Measurements from ENCODE around the gene UBN2. TPM values are rescaled to one million over a fixed set of nuclear protein-coding genes. Genes with fewer than 3 reads are reported as not detected.

Gene UBN2
- total RNA-seq, 2 experiments from 2014 or later = 7.0 to 7.6 TPM

- no peak for TF ChIP-seq CTCF (IDR thresholded peaks at IDR 0.05)
- intact Hi-C loops (cut with micrococcal nuclease) = loop anchor here (5.0 to 10.0 kb wide), 2 partner anchors 234 to 326 kb away; partner anchors contain the start of gene ZC3HAV1
- DNase-seq (peak; percentile 95), ATAC-seq (peak; percentile 68)
- Mint-ChIP-seq H3K4me3 (peak within 1 kb of the TSS; percentile 82), H3K9me3 (peaks cover 5% of the 10 kb centered on the region), H3K27me3 (peaks cover 3% of the 10 kb centered on the region), H3K4me1 (ENCODE audit: low read depth) (peaks cover 24% of the 10 kb centered on the region), H3K27ac (peak within 1 kb of the TSS; percentile 99), H3K36me3 (ENCODE audit: low read depth) (peaks cover 26% of the 10 kb centered on the region)
- CTCF ChIA-PET = interaction anchor here (1.4 kb wide), 1 partner anchor 8 kb away, joined by 4 read pairs; no protein-coding TSS in a partner anchor
- POLR2A ChIA-PET = interaction anchor here (2.8 to 6.2 kb wide), 2 partner anchors 18 kb away, joined by 36 to 39 read pairs; partner anchors contain the start of gene LUC7L2
These were observed 110.2 kb downstream of the UBN2 start, which contains the start of gene FMC1 for GRCh38 chr7:139341058-139341775. Gene FMC1 (plus strand): TSS chr7:139341337. CDS start chr7:139341385, 48 bp downstream.

GRCh38 chr7:139341776-139342226 is 110.8 kb downstream of the UBN2 start:
- Mint-ChIP-seq H3K4me3 (peak overlapping the region; percentile 82), H3K27me3 (peaks cover 3% of the 10 kb centered on the region), H3K27ac (peak overlapping the region; percentile 99), H3K36me3 (ENCODE audit: low read depth) (peaks cover 28% of the 10 kb centered on the region), H3K9me3 (peaks cover 5% of the 10 kb centered on the region), H3K4me1 (ENCODE audit: low read depth) (peaks cover 24% of the 10 kb centered on the region)
- no peak for DNase-seq
- intact Hi-C loops (cut with micrococcal nuclease) = loop anchor here (5.0 to 10.0 kb wide), 2 partner anchors 234 to 327 kb away; partner anchors contain the start of gene ZC3HAV1
- ChIA-PET POLR2A (interaction anchor here (1.6 to 6.2 kb wide), 2 partner anchors 14 to 17 kb away, joined by 8 to 39 read pairs; partner anchors contain the start of gene LUC7L2), CTCF (no interaction called here)
- TF ChIP-seq CTCF (IDR thresholded peaks at IDR 0.05) = no peak
- ATAC-seq = no peak

- H3K27ac Mint-ChIP-seq = no peak overlapping the region
- POLR2A ChIA-PET = interaction anchor here (0.6 to 6.2 kb wide), 4 partner anchors 8 to 918 kb away, joined by 3 to 39 read pairs (median 4); partner anchors contain the start of gene LUC7L2
- no peaks in the 10 kb centered on the region for H3K9me3 Mint-ChIP-seq
- DNase-seq (no peak), ATAC-seq (no peak)
- intact Hi-C loops (cut with micrococcal nuclease) = loop anchor here (10.0 kb wide), 1 partner anchor 330 kb away; no protein-coding TSS in a partner anchor
- no peak for TF ChIP-seq CTCF (IDR thresholded peaks at IDR 0.05)
- CTCF ChIA-PET = no interaction called here
- H3K36me3 Mint-ChIP-seq (ENCODE audit: low read depth) = peaks cover 25% of the 10 kb centered on the region
- H3K4me1 Mint-ChIP-seq (ENCODE audit: low read depth) = peaks cover 19% of the 10 kb centered on the region
- peaks cover 3% of the 10 kb centered on the region for H3K27me3 Mint-ChIP-seq
- no peak overlapping the region for H3K4me3 Mint-ChIP-seq
These were observed 114.0 kb downstream of the UBN2 start for GRCh38 chr7:139345042-139345441.

- intact Hi-C loops (cut with micrococcal nuclease) = no loop called here
- Mint-ChIP-seq H3K4me1 (ENCODE audit: low read depth) (peaks cover 5% of the 10 kb centered on the region), H3K9me3 (no peaks in the 10 kb centered on the region), H3K36me3 (ENCODE audit: low read depth) (peaks cover 25% of the 10 kb centered on the region), H3K27ac (no peak overlapping the region), H3K27me3 (no peaks in the 10 kb centered on the region), H3K4me3 (no peak overlapping the region)
- POLR2A ChIA-PET = no interaction called here
- no peak for TF ChIP-seq CTCF (IDR thresholded peaks at IDR 0.05)
- ATAC-seq (no peak), DNase-seq (no peak)
- CTCF ChIA-PET = no interaction called here
These were observed 120.0 kb downstream of the UBN2 start for GRCh38 chr7:139351027-139351426.

Data from activated CD8-positive, alpha-beta T cell treated with anti-CD3 and anti-CD28 coated beads for 36 hours (primary cell).